GM21367 (cell line): ENCODE results near the gene PFKP.

Source experiments
- ATAC-seq: cut with Tn5 transposase; IDR thresholded peaks from one replicate; pipeline ENCODE4 v1.9.1; 2021; ENCODE audit not compliant: unreplicated experiment

Gene PFKP

GRCh38 chr10:3132036-3133025, 65.0 kb downstream of the PFKP start:
- ATAC-seq: no peak

DNA sequence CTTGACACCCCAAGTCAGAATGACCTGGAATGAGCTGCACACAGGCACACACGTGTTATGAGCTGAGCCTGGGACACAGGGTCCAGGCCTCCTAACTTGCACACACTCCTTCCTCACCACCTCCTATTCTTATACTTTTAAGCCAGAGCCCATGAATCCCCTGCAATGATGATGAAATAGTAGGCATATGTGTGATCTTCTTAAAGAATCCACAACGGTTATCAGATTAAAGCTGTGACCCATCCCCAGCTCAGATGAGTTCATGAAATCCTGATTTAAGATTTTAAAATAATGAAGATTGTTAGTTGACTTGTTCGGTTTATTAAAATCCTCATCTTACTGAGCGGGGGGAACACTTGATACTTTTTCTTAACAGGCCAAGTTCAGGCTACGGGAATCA, 66.6 kb downstream of the PFKP start:
- ATAC-seq: no peak

- no peak for ATAC-seq
Observed at GRCh38 chr10:3135006-3135405, 67.7 kb downstream of the PFKP start.

- no peak for ATAC-seq
Observed at GRCh38 chr10:3136336-3136735, 69.0 kb downstream of the PFKP start.

- ATAC-seq: no peak
Observed at GRCh38 chr10:3136763-3137611, 69.6 kb downstream of the PFKP start.

DNA sequence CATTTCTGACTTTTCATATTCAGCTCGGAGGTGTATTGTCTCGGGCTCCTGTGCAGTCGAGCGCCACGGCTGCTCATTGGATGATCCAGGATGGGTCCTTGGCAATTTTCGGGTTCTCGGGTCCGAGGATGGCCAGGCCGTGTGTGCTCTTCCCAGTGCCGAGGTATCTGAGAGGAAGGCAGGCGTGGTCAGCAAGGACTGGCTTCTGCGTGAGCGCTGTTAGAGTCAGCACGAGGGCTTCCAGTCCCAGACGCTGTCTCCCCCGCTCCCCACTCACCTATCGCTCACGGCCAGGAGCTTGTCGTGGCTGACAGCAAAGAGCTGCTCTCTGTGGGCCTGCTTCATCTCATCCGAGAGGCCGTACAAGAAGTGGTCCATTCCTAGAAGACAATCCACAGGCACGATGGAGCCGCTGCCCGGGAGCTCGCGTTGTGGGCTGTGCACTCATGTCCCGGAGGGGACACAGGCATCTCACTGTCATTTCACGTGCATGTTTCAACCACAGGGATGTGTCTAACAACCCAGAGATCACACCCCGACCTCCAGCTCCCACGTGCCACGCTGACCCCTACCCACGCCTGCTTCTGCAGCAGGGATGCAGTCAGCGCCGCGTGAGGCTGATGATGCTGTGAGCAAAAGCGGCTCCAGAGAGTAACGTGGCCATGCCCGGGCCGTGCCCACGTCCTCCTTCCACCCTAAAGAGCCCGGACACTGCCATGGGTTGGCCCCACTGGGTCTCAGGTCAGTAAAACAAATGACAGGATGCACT, 70.8 kb downstream of the PFKP start:
- ATAC-seq: no peak

GRCh38 chr10:3139216-3139910, 72.0 kb downstream of the PFKP start:
- ATAC-seq: no peak

DNA sequence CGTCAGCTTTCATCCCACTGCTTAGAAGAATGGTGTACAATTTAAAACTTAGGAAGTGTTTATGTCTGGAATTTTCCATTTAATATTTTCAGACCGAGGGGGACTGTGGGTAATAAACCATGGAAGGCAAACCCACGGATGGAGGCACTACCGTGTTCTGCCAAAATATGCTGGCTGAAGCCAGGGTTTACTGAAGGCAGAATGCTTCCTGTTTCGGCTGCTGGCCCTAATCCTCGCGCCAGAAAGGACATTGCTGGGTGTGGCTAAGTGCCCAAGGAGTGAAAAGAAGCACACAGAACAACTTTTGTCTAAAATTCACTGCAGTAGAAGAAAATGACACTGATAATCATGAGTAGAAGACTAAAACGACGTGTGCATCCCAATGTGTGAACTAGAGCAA, 72.9 kb downstream of the PFKP start:
- no peak for ATAC-seq

- ATAC-seq: no peak
Observed at GRCh38 chr10:3141351-3142005, 74.1 kb downstream of the PFKP start.

DNA sequence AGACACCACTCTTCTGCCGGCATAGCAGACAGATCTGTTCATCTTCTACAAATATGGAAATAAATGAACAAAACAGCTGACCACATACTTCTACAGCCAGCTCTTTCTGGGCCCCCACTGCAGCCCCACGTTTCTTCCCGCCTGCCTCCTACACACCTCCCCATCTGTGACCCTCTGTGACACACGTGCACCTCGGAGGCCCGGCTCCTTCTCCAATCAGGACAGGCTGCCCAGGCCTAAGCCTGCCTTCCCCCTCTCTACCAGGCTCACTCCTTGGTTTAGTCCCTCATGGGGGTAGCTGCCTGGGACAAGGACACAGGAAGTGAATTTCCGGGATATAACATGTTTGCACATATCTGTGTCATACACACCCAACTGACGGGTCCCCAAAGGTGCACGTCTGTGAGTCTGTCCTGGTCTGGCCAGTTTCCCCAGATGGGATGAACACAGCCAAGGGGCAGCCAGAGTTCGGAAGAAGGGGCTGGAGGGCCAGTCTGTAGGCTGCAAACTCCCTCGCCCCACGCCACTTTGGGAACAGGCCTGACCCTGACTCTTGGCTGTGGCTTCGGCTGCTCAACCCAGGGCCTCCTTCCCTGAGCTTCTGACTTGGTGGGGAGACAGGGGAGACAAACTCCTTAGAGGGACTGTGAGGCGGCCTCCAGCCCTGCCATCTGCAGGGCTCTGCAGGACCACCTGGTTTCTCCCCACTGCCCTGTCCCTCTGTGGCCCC, 75.0 kb downstream of the PFKP start:
- ATAC-seq: no peak

DNA sequence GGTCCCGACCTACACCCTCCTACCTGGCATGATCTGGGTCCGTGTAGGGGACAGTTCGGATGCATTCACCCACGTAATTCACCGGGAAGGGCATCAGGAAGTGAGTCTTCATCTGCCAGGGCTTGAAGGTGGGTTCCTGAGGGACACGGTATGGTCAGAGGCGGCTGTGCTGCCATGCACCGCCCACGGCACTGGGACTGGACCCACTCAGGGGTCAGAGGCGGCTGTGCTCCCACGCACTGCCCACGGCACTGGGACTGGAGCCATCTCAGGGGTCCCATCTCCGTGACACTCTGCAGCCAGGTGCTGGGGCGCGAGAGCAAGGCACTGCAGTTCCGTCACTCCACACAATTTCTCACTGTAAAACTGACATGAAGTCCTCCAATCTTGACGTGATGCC, 76.0 kb downstream of the PFKP start:
- ATAC-seq: no peak

DNA sequence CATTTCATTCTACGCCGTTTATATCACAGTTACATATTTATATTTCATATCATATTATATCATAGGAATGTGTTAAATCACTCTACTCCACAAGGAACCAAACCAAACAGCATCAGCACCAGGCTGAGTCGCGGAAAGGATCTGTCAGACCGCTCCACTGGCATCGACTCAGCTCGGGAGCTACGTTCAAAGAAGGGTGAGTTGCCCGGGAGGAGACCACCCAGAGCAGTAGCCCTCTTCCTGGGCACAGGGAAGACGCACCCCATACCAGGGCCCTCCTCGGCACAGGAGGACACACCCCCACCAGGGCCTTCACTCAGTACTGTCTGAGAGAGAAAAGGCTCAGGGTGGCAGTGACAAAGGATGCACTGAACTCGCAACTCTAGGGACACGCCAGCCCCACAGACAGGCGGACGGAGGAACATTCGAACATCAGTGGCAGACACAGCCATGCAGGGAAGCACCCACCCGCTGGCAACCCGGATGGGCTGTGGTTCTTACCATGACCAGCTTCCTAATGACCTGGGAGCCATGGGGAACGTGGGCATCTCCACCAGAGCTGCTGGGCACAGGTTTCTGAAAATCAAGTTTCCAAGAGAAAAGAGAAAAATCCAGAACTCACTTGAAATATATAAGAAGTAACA, 76.6 kb downstream of the PFKP start:
- no peak for ATAC-seq

DNA sequence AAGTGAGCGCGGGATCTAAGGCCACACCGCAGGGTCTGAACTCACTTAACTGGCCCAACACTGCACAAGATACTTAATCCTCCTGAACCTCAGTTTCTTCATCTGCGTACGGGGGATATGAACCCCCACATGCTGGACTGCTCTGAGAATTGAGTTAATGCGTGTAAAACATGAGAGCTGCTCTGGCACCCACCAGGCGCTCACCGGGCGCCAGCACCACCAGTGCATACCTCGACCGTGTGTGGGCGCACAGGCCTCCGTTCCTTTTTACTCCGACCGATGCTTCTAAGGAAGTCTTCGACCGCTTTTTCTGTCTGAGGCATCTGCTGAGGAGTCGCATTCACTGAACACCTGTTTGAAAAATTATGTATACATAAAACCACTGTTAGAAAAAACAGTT, 78.0 kb downstream of the PFKP start:
- ATAC-seq: no peak

DNA sequence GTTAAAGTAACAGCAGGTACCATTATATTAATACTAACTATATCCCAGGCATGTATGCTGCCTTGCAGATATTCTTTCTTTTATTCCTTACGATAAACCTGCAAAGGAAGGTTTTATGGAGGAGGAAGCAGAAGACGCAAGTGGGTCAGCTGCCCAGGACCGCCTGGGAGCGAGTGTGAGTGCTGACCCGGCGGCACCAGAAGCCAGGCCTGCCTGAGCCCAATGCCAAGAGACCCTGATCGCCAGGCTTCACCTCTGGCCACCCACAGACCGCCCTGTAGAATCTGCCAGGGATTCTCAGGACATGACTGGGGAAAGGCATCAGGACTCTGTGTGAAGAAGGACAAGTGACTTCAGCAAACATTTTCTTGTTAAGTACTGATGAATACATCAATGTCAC, 78.9 kb downstream of the PFKP start:
- no peak for ATAC-seq

DNA sequence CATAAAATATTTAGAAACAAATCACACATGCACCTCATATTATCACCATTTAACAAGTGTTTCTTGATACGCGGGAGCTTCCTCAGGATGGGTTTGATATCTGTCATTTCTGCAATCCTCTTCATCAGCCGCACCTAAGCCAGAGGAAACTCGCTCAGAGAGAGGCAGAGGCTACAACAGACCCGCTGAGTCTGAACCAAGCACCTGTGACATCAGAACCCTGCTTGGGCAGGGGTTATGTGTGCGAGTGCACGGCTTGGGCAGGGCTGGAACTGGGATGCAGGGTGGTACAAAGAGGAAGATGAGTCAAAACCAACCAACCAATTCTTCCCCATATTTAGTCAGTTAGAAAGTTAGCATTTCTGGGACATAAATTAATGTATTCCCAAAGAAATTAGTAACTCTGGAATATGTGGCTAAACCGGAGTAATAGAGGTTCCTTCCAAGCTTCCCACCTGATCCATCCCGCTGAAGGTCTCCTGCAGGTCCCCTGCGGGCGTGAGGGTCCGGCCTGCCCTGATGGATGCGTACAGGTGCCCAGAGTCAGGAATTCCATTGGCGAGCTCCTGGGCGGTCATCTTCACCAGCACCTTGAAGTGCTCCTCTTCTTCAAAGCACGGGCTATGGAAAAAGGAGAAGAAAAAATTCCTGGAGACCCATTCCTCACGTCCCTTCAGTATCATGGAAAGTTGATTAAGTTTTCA, 79.9 kb downstream of the PFKP start:
- no peak for ATAC-seq

DNA sequence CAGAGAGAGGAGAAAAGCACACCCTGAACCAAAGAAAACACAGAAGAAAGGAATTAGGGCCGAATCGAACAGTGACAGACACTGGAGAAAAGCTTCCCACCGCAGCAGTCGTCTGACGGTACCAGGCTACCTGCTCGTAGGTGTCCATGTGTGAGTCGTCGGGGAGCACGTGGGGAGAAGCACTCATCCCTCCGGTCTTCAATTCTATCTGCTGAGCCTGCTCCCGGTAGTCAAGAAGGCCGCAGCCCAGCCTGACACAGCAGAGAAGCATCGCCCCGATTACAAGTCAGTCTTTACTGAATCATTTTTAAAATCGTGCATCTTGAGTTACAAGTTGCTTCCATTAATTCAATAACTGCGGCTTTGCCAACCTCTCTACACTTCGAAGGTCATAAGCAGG, 80.7 kb downstream of the PFKP start:
- no peak for ATAC-seq

DNA sequence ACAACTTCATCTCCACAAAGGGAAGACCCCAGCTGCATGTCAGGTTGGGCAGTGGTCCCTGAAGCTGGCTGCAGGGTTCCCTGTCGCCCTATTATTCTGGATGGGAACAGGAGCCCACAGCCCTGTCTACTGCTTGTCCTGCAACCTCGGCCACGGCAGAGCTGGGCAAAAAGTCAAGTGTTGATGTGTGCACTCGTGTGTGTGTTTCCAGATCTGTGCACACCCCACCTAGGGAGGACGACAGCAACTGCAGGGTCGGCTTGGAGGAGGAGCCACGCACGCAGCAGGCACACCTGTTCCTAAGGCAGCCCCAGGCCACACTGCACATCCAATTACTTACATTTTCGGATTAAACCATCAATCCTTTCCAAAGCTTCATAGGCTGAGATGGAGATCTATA, 81.6 kb downstream of the PFKP start:
- ATAC-seq: no peak

- ATAC-seq: no peak
Observed at GRCh38 chr10:3149918-3150317, 82.6 kb downstream of the PFKP start.
